HUES64 (cell line): ENCODE measurements around the gene ZNF438. TPM values are rescaled to one million over a fixed set of nuclear protein-coding genes. Genes with fewer than 3 reads are reported as not detected.
A peak's percentile ranks its signal among the peaks of the same experiment; 100 is the strongest.

Source experiments
- H3K27ac ChIP-seq: 2 replicates; pipeline ENCODE4 v1.7.0; 2013; ENCODE audit warnings: low read depth, low read length, inconsistent platforms
- H3K27me3 ChIP-seq: 2 replicates; pipeline ENCODE4 v1.6.1; 2013; ENCODE audit warnings: mild to moderate bottlenecking, low read length; ENCODE audit not compliant: insufficient read depth
- H3K36me3 ChIP-seq: 2 replicates; pipeline ENCODE4 v1.6.1; 2013; ENCODE audit warnings: mild to moderate bottlenecking, low read length; ENCODE audit not compliant: insufficient read depth
- H3K4me1 ChIP-seq: 2 replicates; pipeline ENCODE4 v1.6.1; 2013; ENCODE audit warnings: mild to moderate bottlenecking, low read length, moderate library complexity; ENCODE audit not compliant: insufficient read depth
- H3K4me3 ChIP-seq: 2 replicates; pipeline ENCODE4 v1.5.1; 2013; ENCODE audit warnings: mild to moderate bottlenecking, low read length, moderate library complexity
- H3K9ac ChIP-seq: 2 replicates; pipeline ENCODE4 v1.6.1; 2013; ENCODE audit warnings: mild to moderate bottlenecking, low read depth, low read length
- H3K9me3 ChIP-seq: 2 replicates; pipeline ENCODE4 v1.6.1; 2013; ENCODE audit warnings: low read depth, low read length; ENCODE audit not compliant: insufficient read depth
- WGBS: fragments of 150-250, 120-280 bp; methylation state at CpG from one replicate; pipeline ENCODE4 v1.1.7; 2013; ENCODE audit warnings: missing lambda C conversion rate; 5-methylcytosine and 5-hydroxymethylcytosine counted together
- polyA plus RNA-seq, 2 experiments: library from polyadenylated mRNA; stranded (reverse); fragments of 50-300 nt; gene quantifications; one replicate each; pipeline ENCODE4 v1.2.3, GENCODE V29; 2013

The ZNF438 gene
- polyA plus RNA-seq (2013, experiment 1 of 2) = 1.6 TPM
- 2.7 TPM for polyA plus RNA-seq (2013, experiment 2 of 2)

GRCh38 chr10:31031558-31032257 is at the start of gene ZNF438:
Gene ZNF438, minus strand, starts transcription at chr10:31031865. Its CDS starts 154,831 bp downstream, at chr10:30877034.
- Histone ChIP-seq H3K36me3 (no peaks in the 10 kb centered on the region), H3K9ac (peak within 1 kb of the TSS; percentile 78), H3K4me1 (peaks cover 40% of the 10 kb centered on the region), H3K27me3 (peaks cover 32% of the 10 kb centered on the region), H3K4me3 (peak within 1 kb of the TSS; percentile 82), H3K9me3 (no peaks in the 10 kb centered on the region), H3K27ac (peak within 1 kb of the TSS; percentile 98)
- under 1% methylated on average over 66 of the region's 66 CpGs for WGBS

GRCh38 chr10:31076610-31076988 is 44.9 kb upstream of the ZNF438 start:
- no peak overlapping the region for H3K27ac ChIP-seq
- no peak overlapping the region for H3K9ac ChIP-seq
- H3K9me3 ChIP-seq = no peaks in the 10 kb centered on the region
- H3K36me3 ChIP-seq = no peaks in the 10 kb centered on the region
- H3K4me3 ChIP-seq = no peak overlapping the region
- 96% methylated on average over 5 of the region's 6 CpGs for WGBS
- peaks cover 22% of the 10 kb centered on the region for H3K4me1 ChIP-seq
- H3K27me3 ChIP-seq = no peaks in the 10 kb centered on the region

GRCh38 chr10:31075881-31076609 is 44.4 kb upstream of the ZNF438 start:
- Histone ChIP-seq H3K9me3 (no peaks in the 10 kb centered on the region), H3K27me3 (no peaks in the 10 kb centered on the region), H3K9ac (no peak overlapping the region), H3K27ac (no peak overlapping the region), H3K4me1 (peaks cover 22% of the 10 kb centered on the region), H3K36me3 (no peaks in the 10 kb centered on the region), H3K4me3 (no peak overlapping the region)
- WGBS = 97% methylated on average over 2 of the region's 3 CpGs

GRCh38 chr10:31075434-31075833 is 43.8 kb upstream of the ZNF438 start:
- no peaks in the 10 kb centered on the region for H3K27me3 ChIP-seq

GRCh38 chr10:31074722-31075086 is 43.0 kb upstream of the ZNF438 start:
- Histone ChIP-seq H3K36me3 (no peaks in the 10 kb centered on the region), H3K27me3 (no peaks in the 10 kb centered on the region), H3K4me1 (peaks cover 22% of the 10 kb centered on the region), H3K9me3 (no peaks in the 10 kb centered on the region), H3K4me3 (no peak overlapping the region), H3K27ac (no peak overlapping the region), H3K9ac (no peak overlapping the region)
- 84% methylated on average over 5 of the region's 5 CpGs for WGBS

More at GRCh38 chr10:31075434-31075833, 43.8 kb upstream of the ZNF438 start:
- Histone ChIP-seq H3K9ac (no peak overlapping the region), H3K4me1 (peaks cover 22% of the 10 kb centered on the region), H3K4me3 (no peak overlapping the region), H3K27ac (no peak overlapping the region), H3K36me3 (no peaks in the 10 kb centered on the region), H3K9me3 (no peaks in the 10 kb centered on the region)
- 95% methylated on average over 4 of the region's 4 CpGs for WGBS

GRCh38 chr10:31073996-31074721 is 42.5 kb upstream of the ZNF438 start:
- WGBS = 80% methylated on average over 4 of the region's 5 CpGs

GRCh38 chr10:31073211-31073610 is 41.5 kb upstream of the ZNF438 start:
- H3K27ac ChIP-seq = no peak overlapping the region
- peaks cover 22% of the 10 kb centered on the region for H3K4me1 ChIP-seq
- no peaks in the 10 kb centered on the region for H3K27me3 ChIP-seq
- no peaks in the 10 kb centered on the region for H3K36me3 ChIP-seq
- H3K9me3 ChIP-seq = no peaks in the 10 kb centered on the region
- no peak overlapping the region for H3K9ac ChIP-seq
- WGBS = 87% methylated on average over 4 of the region's 5 CpGs
- H3K4me3 ChIP-seq = no peak overlapping the region

More at GRCh38 chr10:31073996-31074721, 42.5 kb upstream of the ZNF438 start:
- Histone ChIP-seq H3K9me3 (no peaks in the 10 kb centered on the region), H3K4me1 (peaks cover 22% of the 10 kb centered on the region), H3K4me3 (no peak overlapping the region), H3K27ac (no peak overlapping the region), H3K9ac (no peak overlapping the region), H3K27me3 (no peaks in the 10 kb centered on the region), H3K36me3 (no peaks in the 10 kb centered on the region)

- Histone ChIP-seq H3K4me3 (no peak overlapping the region), H3K9me3 (no peaks in the 10 kb centered on the region), H3K27ac (no peak overlapping the region), H3K27me3 (no peaks in the 10 kb centered on the region), H3K4me1 (peaks cover 22% of the 10 kb centered on the region), H3K36me3 (no peaks in the 10 kb centered on the region), H3K9ac (no peak overlapping the region)
- WGBS = 89% methylated on average over 2 of the region's 2 CpGs
Observed at GRCh38 chr10:31072451-31072850, 40.8 kb upstream of the ZNF438 start.

- Histone ChIP-seq H3K4me1 (peaks cover 22% of the 10 kb centered on the region), H3K4me3 (no peak overlapping the region), H3K9me3 (no peaks in the 10 kb centered on the region), H3K36me3 (no peaks in the 10 kb centered on the region), H3K27me3 (no peaks in the 10 kb centered on the region), H3K27ac (no peak overlapping the region), H3K9ac (no peak overlapping the region)
- 92% methylated on average over 6 of the region's 6 CpGs for WGBS
Observed at GRCh38 chr10:31071232-31072005, 39.8 kb upstream of the ZNF438 start.

- peaks cover 22% of the 10 kb centered on the region for H3K4me1 ChIP-seq
- no peaks in the 10 kb centered on the region for H3K27me3 ChIP-seq
- H3K27ac ChIP-seq = no peak overlapping the region
- 100% methylated on average over 1 of the region's 2 CpGs for WGBS
- H3K9me3 ChIP-seq = no peaks in the 10 kb centered on the region
- no peak overlapping the region for H3K4me3 ChIP-seq
- no peak overlapping the region for H3K9ac ChIP-seq
- H3K36me3 ChIP-seq = no peaks in the 10 kb centered on the region
Observed at GRCh38 chr10:31070691-31071090, 39.0 kb upstream of the ZNF438 start.
